Measurements from ENCODE around the gene BRF1.

DNA sequence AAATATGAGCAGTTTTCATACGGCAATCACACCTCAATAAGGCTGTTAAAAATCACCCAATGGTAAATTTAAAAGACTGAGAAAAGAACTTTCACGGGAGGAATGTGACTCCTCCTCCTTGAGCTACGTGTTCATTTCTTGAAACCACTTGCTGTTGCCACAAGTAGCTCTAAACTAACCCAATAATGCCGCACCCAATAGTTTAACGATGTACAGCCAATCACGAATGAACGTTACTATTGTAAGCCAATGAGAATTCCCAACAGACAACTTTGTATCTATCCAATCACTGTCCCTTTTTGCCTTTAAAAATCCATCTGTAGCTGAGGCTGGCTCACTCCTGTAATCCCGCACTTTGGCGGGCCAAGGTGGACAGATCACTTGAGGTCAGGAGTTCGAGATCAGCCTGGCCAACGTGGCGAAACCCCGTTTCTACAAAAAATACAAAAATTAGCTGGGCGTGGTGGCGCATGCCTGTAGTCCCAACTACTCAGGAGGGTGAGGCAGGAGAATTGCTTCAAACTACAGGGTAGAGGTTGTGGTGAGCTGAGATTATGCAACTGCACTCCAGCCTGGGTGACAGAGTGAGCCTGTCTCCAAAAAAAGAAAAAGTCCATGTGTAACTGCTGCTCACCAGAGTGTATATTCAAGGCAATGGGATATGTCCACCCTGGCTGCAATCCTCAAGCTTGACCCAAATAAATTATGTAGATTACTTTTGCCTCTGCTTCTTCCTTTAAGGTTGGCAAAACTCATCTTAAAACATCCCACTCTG, 76.8 kb downstream of the BRF1 start:
- TF ChIP-seq, protein P1, sequence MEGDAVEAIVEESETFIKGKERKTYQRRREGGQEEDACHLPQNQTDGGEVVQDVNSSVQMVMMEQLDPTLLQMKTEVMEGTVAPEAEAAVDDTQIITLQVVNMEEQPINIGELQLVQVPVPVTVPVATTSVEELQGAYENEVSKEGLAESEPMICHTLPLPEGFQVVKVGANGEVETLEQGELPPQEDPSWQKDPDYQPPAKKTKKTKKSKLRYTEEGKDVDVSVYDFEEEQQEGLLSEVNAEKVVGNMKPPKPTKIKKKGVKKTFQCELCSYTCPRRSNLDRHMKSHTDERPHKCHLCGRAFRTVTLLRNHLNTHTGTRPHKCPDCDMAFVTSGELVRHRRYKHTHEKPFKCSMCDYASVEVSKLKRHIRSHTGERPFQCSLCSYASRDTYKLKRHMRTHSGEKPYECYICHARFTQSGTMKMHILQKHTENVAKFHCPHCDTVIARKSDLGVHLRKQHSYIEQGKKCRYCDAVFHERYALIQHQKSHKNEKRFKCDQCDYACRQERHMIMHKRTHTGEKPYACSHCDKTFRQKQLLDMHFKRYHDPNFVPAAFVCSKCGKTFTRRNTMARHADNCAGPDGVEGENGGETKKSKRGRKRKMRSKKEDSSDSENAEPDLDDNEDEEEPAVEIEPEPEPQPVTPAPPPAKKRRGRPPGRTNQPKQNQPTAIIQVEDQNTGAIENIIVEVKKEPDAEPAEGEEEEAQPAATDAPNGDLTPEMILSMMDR (IDR thresholded peaks at IDR 0.05) = no peak
- no peak for TF ChIP-seq EZH2 (IDR thresholded peaks at IDR 0.05)
